ENCODE data around the gene GNE.
"Not testable (repeated sequence)": the region's sequence is repeated elsewhere in the genome, so short reads cannot be mapped to it uniquely, and the experiment has no call there.

The GNE gene

DNA sequence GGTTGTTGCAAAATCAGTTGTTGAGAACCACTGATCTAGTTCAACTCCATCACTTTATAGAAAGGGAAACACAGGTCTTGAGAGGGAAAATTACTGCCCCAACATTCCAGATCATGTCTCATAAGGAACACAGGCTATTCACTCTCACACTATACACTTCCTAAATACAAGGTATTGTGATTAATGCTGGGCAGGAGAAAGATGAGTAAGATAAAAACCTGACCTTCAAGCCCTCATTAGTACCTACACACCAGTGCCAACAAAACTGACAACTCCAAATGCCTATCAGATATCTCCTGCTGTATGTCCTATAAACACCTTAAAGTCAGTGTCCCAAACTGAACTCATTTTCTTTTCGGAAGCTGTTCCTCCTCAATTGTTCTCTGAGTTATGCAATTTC, 8.2 kb downstream of the GNE start:
- Mint-ChIP-seq H3K4me1 (ENCODE audit: low read depth in 2 of 2) (peaks cover 4 to 7% of the 10 kb centered on the region in 2 donors), H3K9me3 (no peaks in the 10 kb centered on the region), H3K27ac (no peak overlapping the region), H3K4me3 (no peak overlapping the region), H3K27me3 (no peaks in the 10 kb centered on the region), H3K36me3 (ENCODE audit: insufficient read depth) (peaks cover 33% of the 10 kb centered on the region)
- ATAC-seq (replicated peaks) = no peak
- DNase-seq = no peak

DNA sequence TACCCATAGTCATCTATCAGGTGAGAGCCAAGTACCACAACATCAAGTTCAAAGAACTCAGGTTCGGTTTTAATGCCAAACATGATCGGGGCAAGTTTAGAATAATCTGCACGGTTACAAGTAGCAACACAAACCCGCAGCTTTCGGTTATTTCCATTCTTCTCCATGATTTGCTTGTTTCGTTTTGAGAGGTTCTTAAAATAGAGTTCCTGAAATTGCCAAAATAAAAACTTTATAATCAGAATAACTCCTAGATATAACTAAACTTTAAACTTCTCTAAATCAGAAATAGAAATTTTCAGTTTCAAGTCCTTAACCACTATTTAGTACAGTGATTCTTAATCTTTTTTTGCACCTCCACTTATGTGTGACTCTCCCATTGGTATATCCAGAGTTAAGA, 9.1 kb downstream of the GNE start:
- no peak for DNase-seq
- Mint-ChIP-seq H3K27me3 (no peaks in the 10 kb centered on the region), H3K9me3 (no peaks in the 10 kb centered on the region), H3K4me3 (no peak overlapping the region), H3K27ac (no peak overlapping the region), H3K4me1 (ENCODE audit: low read depth in 2 of 2) (peaks cover 4 to 7% of the 10 kb centered on the region in 2 donors), H3K36me3 (ENCODE audit: insufficient read depth) (peaks cover 42% of the 10 kb centered on the region)
- no peak for ATAC-seq (replicated peaks)

DNA sequence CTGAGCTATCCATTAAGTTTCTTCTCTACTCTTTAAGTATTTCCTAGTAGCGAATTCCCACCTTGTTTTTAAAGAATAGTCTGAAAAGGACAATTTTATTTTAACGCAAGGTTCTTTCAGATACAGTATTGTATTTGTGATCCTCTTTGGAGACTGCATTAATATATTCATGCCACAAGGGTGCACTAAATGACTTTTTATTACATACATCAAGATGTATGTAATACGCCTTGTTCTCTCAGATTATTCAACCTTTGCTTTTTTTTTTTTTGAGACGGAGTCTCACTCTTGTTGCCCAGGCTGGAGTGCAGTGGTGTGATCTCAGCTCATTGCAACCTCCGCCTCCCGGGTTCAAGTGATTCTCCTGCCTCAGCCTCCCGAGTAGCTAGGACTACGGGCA, 10.2 kb downstream of the GNE start:
- H3K4me1 Mint-ChIP-seq (ENCODE audit: low read depth in 2 of 2); DNase-seq; H3K27ac Mint-ChIP-seq; H3K27me3 Mint-ChIP-seq; H3K9me3 Mint-ChIP-seq; H3K4me3 Mint-ChIP-seq: not testable (repeated sequence)
- H3K36me3 Mint-ChIP-seq (ENCODE audit: insufficient read depth) = peaks cover 48% of the 10 kb centered on the region
- peak; percentile 82 for ATAC-seq (replicated peaks)

DNA sequence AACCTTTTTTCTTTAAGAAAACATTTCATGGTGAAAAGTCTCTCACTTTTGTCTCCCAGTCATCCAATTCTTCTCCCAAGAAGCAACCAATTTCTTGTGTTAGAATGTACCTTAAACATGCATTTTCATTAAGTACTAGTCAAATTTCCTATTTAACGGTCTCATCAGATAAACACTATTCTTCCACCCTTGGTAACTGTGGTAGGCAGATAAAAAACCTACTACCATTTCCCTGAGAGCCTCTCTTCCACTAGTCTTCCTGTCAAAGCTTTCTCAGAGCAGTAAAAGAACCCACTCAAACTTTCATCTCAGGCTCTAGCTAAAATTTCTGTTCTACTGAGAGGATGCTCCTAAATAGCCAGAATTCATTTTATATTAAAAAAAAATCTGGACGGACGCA, 10.9 kb downstream of the GNE start:
- ATAC-seq (replicated peaks) (no peak), DNase-seq (no peak)
- peaks cover 4 to 7% of the 10 kb centered on the region in 2 donors for H3K4me1 Mint-ChIP-seq (ENCODE audit: low read depth in 2 of 2)
- H3K4me3 Mint-ChIP-seq = no peak overlapping the region
- peaks cover 55% of the 10 kb centered on the region for H3K36me3 Mint-ChIP-seq (ENCODE audit: insufficient read depth)
- H3K27me3 Mint-ChIP-seq = no peaks in the 10 kb centered on the region
- peak overlapping the region in 1 of 2 donors; percentile 58 for H3K27ac Mint-ChIP-seq
- no peaks in the 10 kb centered on the region for H3K9me3 Mint-ChIP-seq

DNA sequence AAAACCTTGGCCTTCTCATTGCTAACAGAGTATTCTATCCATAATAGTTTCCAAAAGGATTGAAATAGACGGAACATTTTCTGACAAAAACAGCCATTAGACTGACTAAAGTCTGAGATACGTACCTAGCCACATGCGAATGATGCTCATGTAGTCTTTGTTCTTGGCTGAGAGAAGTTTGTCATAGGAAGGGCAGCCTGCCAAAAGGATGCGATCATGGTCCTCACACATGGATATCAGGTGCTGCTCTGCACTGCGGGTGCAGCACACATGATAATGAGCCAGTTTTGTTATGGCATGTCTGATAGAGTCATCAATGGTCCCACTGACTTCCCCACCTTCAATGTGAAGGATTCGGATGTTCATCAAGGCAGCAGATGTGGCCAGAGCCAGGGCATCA, 12.3 kb downstream of the GNE start:
- Mint-ChIP-seq H3K27ac (no peak overlapping the region), H3K4me1 (ENCODE audit: low read depth in 2 of 2) (peaks cover under 1 to 4% of the 10 kb centered on the region in 2 donors), H3K36me3 (ENCODE audit: insufficient read depth) (peaks cover 64% of the 10 kb centered on the region), H3K27me3 (no peaks in the 10 kb centered on the region), H3K4me3 (no peak overlapping the region), H3K9me3 (no peaks in the 10 kb centered on the region)
- ATAC-seq (replicated peaks) (no peak), DNase-seq (no peak)

DNA sequence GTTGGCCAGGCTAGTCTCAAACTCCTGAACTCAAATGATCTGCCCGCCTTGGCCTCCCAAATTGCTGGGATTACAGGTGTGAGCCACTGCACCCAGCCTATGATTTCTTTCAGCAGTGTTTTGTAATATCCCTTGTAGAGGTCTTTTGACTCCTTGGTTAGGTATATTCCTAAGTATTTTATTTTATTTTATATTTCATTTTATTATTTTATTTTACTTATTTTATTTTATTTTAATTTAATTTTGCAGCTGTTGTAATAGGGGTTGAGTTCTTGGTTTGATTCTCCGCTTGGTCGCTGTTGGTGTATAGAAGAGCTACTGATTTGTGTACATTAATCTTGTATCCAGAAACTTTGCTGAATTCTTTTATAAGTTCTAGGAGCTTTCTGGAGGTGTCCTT, 18.6 kb downstream of the GNE start:
- H3K36me3 Mint-ChIP-seq (ENCODE audit: insufficient read depth) = peaks cover 38% of the 10 kb centered on the region
- not testable (repeated sequence) for H3K9me3 Mint-ChIP-seq

DNA sequence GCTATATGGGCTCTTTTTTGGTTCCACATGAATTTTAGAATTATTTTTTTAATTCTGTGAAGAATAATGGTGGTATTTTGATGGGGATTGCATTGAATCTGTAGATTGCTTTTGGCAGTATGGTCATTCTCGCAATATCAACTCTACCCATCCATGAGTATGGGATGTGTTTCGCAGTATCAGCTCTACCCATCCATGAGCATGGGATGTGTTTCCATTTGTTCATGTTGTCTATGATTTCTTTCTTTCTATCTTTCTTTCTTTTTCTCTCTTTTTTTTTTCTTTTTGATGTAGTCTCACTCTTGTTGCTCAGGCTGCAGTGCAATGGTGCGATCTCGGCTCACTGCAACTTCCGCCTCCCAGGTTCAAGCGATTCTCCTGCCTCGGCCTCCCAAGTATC, 19.0 kb downstream of the GNE start:
- ATAC-seq (replicated peaks); H3K4me3 Mint-ChIP-seq; H3K4me1 Mint-ChIP-seq (ENCODE audit: low read depth in 2 of 2); H3K9me3 Mint-ChIP-seq; DNase-seq; H3K27me3 Mint-ChIP-seq: not testable (repeated sequence)
- Mint-ChIP-seq H3K27ac (peak overlapping the region; percentile 9 to 32), H3K36me3 (ENCODE audit: insufficient read depth) (peaks cover 33% of the 10 kb centered on the region)

More for the DNA sequence above, 18.6 kb downstream of the GNE start:
- not testable (repeated sequence) for DNase-seq; H3K4me3 Mint-ChIP-seq; H3K27me3 Mint-ChIP-seq; H3K4me1 Mint-ChIP-seq (ENCODE audit: low read depth in 2 of 2); ATAC-seq (replicated peaks)
- H3K27ac Mint-ChIP-seq = peak overlapping the region; percentile 9 to 32

DNA sequence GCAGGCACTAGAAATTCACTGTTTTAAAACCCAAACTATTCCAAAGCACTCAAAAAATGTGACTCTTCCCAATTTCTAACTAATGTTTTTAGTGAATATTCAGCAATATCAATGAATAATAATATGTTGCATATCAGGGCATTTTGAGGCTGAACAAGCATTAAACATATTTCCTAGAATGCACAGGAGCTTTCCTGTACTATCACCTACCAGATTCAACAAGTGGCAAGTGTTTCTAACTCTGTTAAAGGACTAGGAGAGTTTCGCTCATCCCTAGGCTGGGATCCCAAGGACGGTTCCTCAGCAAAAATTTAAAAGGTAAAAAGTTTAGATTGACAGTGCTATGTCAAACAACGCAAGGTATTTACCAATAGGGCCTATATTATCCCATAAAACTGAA, 21.0 kb downstream of the GNE start:
- Mint-ChIP-seq H3K36me3 (ENCODE audit: insufficient read depth) (peaks cover 27% of the 10 kb centered on the region), H3K4me1 (ENCODE audit: low read depth in 2 of 2) (peaks cover 0 to 5% of the 10 kb centered on the region in 2 donors), H3K27ac (peak overlapping the region in 1 of 2 donors; percentile 25), H3K27me3 (no peaks in the 10 kb centered on the region), H3K9me3 (no peaks in the 10 kb centered on the region), H3K4me3 (no peak overlapping the region)
- ATAC-seq (replicated peaks) (no peak), DNase-seq (no peak)

DNA sequence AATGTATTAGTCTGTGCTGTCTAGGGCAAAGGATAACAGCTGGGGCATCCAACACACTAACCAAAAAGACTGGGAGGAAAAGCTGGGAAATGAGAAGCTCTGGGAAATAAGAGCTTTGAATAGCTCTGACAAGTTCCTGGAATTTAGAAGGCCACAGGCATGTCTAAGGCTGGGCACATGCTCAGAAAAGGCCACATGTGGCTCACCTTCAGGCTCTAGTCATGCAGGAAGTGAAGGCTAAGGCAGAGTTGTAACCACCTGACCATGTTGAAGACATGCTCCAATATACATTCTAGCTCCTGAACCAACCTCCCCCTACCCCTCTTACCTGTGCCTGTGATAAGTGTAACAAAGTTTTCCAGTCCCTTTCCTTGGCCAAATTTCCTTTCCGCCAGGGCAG, 35.8 kb downstream of the GNE start:
- ATAC-seq (replicated peaks) (no peak), DNase-seq (no peak)
- H3K4me3 Mint-ChIP-seq = no peak overlapping the region
- H3K36me3 Mint-ChIP-seq (ENCODE audit: insufficient read depth) = peaks cover 82% of the 10 kb centered on the region
- no peaks in the 10 kb centered on the region for H3K9me3 Mint-ChIP-seq
- peaks cover 10 to 11% of the 10 kb centered on the region in 2 donors for H3K4me1 Mint-ChIP-seq (ENCODE audit: low read depth in 2 of 2)
- no peaks in the 10 kb centered on the region for H3K27me3 Mint-ChIP-seq
- H3K27ac Mint-ChIP-seq = peak overlapping the region in 1 of 2 donors; percentile 17

DNA sequence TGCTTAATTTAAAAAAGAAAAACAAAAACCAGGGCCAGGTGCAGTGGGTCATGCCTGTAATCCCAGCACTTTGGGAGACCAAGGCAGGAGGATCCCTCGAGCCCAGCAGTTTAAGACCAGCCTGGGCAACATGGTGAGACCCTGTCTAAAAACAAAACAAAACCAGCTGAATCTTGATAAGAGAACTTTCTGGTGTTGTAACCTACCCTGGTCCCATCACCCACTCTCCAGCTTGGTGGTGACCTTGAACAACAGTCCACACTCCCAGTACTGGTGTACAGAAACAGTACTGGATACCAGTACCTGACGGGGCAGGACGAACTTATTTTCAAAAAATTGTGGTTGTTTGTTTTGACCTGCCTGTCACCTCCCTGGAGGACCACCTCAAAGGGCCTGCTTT, 36.6 kb downstream of the GNE start:
- no peak overlapping the region for H3K27ac Mint-ChIP-seq
- H3K4me3 Mint-ChIP-seq = no peak overlapping the region
- H3K36me3 Mint-ChIP-seq (ENCODE audit: insufficient read depth) = peaks cover 82% of the 10 kb centered on the region
- peaks cover 14 to 15% of the 10 kb centered on the region in 2 donors for H3K4me1 Mint-ChIP-seq (ENCODE audit: low read depth in 2 of 2)
- no peak for ATAC-seq (replicated peaks)
- no peaks in the 10 kb centered on the region for H3K27me3 Mint-ChIP-seq
- DNase-seq = no peak
- H3K9me3 Mint-ChIP-seq = no peaks in the 10 kb centered on the region

DNA sequence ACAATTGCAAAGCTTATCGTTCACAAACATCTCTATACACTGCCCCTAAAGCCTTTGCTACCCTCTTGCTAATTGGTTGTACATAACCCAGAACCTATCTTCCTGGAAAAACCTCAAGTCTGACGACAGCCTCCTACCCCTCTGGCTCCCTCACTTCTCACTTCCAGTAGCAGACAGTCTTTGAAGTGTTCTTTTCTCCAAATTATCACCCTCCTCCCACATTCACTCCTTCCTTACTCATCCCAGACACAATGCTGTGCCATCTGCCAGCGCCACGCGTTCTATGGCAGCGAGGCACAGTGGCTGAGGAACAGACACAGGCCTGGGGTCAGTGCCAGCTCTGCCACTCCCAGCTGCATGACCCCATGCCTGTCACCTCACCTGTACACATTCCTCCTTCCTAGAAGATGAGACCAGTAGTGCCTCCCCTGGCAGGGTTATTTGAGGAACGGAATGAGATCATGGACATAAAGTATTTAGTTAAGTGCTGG, 39.8 kb downstream of the GNE start:
- DNase-seq = no peak
- Mint-ChIP-seq H3K36me3 (ENCODE audit: insufficient read depth) (peaks cover 66% of the 10 kb centered on the region), H3K4me3 (no peak overlapping the region), H3K27ac (peak overlapping the region in 1 of 2 donors; percentile 8), H3K4me1 (ENCODE audit: low read depth in 2 of 2) (peaks cover 18 to 20% of the 10 kb centered on the region in 2 donors), H3K9me3 (no peaks in the 10 kb centered on the region), H3K27me3 (no peaks in the 10 kb centered on the region)
- no peak for ATAC-seq (replicated peaks)

DNA sequence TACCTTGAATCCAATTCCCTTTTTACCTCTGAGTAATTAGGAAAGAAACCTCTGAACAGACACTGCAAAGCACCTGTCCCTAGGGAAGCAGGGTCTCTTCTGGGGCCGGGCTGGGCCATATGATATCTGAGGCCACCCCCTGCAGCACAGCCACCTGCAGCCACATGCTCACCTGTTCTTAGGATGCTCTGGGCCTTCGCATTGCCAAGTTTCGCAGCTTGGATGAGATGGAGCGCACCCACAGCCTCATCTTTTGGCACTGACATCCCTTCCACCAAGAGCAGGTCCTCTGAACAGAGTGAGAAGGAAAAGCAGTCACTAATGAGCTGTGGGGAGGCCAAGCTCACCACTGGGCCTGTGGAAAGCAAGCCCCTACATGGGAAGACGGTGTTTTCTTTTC, 40.2 kb downstream of the GNE start:
- peaks cover 63% of the 10 kb centered on the region for H3K36me3 Mint-ChIP-seq (ENCODE audit: insufficient read depth)
- no peaks in the 10 kb centered on the region for H3K9me3 Mint-ChIP-seq
- no peaks in the 10 kb centered on the region for H3K27me3 Mint-ChIP-seq
- H3K27ac Mint-ChIP-seq = peak overlapping the region; percentile 3 to 8
- no peak overlapping the region for H3K4me3 Mint-ChIP-seq
- peaks cover 21 to 23% of the 10 kb centered on the region in 2 donors for H3K4me1 Mint-ChIP-seq (ENCODE audit: low read depth in 2 of 2)
- DNase-seq (no peak), ATAC-seq (replicated peaks) (no peak)

DNA sequence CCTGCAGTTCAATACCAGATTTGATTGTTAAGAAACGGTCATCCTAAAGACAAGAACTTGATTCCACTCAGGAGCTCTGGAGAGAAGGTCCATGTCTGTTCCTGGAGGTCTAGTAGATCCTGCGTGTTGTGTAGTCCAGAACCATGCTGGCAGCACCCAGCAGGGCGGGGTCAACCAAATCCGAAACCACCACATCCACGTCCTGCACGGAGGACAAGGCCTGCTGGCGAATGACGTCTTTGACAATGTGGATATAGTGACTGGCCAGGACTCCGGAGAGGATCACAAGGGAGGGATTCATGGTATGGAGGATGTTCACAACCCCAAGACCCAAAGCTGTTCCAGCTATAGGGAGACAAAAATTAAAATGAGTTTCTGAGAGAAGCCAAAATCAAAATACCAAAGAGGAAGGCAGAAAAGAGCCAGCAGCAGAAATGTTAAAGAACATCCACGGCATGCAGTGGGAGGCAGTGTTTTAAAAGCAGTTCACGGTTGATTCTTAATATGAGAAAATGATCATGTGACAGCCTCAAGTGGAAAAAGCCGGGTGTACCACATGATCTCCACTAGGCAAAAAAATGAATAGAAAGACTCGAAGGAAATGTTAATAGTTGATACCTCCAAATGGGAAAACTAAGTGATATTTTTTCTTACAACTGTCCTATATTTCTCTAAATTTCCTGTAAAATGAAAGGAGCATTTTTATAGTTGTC, 40.8 kb downstream of the GNE start:
- ATAC-seq (replicated peaks) = no peak
- H3K9me3 Mint-ChIP-seq = no peaks in the 10 kb centered on the region
- peaks cover 57% of the 10 kb centered on the region for H3K36me3 Mint-ChIP-seq (ENCODE audit: insufficient read depth)
- no peak overlapping the region for H3K4me3 Mint-ChIP-seq
- no peaks in the 10 kb centered on the region for H3K27me3 Mint-ChIP-seq
- peak overlapping the region; percentile 3 to 8 for H3K27ac Mint-ChIP-seq
- peaks cover 24 to 27% of the 10 kb centered on the region in 2 donors for H3K4me1 Mint-ChIP-seq (ENCODE audit: low read depth in 2 of 2)
- DNase-seq = no peak

DNA sequence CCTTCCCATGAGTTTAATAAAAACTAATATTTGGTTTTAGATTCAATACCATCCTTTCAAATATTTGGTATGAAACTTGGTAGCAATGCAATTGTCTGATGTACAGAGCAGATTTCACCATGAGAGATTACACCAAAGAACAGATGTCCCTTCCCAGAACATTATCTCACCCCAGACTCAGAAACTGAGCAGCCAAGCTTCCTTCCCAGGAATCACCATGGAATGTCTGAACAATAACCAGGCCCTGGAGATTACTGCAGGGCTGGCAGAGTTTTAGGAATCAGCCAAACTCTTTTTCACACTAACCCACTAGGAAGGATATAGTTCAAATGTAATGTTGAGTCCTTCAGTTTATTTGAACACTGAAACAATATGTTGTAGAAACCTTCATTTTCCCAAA, 43.7 kb downstream of the GNE start:
- H3K9me3 Mint-ChIP-seq = no peaks in the 10 kb centered on the region
- peaks cover 34 to 46% of the 10 kb centered on the region in 2 donors for H3K4me1 Mint-ChIP-seq (ENCODE audit: low read depth in 2 of 2)

More for the DNA sequence above, 43.7 kb downstream of the GNE start:
- DNase-seq (no peak), ATAC-seq (replicated peaks) (no peak)
- Mint-ChIP-seq H3K27me3 (no peaks in the 10 kb centered on the region), H3K36me3 (ENCODE audit: insufficient read depth) (peaks cover 47% of the 10 kb centered on the region), H3K27ac (peak overlapping the region in 1 of 2 donors; percentile 49), H3K4me3 (no peak overlapping the region)

All from effector memory CD8-positive, alpha-beta T cell (primary cell).